ENCODE data around the gene SLC25A12.
"Not testable (repeated sequence)": the region's sequence is repeated elsewhere in the genome, so short reads cannot be mapped to it uniquely, and the experiment has no call there.

Gene SLC25A12

DNA sequence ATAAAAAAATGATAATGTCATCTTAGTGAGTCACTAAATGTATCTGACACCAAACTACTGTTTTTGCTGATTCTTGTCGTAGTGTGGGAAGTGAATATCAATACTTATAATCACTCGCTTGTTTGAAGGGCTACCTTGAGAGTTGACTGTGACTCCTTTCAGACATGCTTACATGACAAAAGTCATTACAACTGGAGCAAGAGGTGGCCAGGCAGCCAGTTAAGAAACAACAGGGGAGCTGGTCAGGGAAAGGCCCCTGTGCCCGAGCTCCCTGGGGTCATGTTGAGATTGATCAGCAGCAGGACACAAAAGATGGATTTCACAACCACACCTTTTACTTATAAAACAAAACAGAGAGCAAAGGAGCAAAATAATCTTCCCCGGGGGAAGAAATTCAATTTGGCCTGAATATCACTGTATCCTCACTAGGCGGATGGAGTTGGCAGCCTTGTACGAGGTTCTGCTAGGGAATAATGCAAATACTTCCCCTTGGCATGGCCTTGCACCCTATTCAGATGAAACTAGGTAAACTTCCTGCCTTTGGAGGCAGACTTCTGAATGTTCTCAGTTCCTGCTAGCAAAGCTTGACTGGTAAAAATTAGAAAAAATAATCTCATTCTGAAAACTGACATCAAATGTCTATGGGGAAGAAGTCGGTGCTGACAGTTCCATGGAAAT, 105.6 kb downstream of the SLC25A12 start:
- no peak for DNase-seq

- DNase-seq: no peak
Measured at GRCh38 chr2:171787333-171788072, 106.5 kb downstream of the SLC25A12 start.

DNA sequence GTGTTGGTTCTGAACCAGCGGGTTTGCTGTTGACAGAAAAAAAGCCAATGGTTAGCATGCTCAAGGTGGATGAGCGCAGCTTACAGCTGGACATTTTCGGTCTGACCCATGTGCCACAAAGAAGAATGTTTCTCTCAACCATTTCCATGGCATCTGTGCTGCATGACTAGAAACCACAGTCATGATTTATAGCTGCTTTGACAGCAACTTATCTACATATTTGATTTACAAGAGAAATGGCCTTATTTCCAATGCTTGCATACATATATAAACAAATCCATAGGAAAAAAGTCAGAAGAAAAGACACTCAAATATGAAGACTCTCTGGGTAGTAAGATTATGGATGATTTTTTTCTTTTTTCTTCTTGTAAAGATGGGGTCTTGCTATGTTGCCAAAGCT, 108.6 kb downstream of the SLC25A12 start:
- DNase-seq: no peak

DNA sequence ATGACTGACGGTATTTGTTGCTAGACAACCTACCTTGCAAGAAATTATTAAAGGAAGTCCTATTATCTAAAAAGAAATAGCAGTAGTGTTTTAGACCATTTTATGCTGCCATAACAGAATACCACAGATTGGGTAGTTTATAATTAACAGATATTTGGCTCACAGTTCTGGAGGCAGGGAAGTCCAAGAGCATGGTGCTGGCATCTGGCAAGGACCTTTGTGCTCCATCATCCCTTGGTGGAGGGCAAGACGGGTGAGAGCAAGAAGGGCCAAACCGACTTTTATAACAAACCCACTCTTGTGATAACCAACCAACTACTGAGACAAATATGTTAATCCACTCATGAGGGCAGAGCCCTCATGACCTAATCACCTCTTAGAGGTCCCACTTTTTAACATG, 115.5 kb downstream of the SLC25A12 start:
- no peak for DNase-seq

GRCh38 chr2:171774581-171774980, 119.5 kb downstream of the SLC25A12 start:
- DNase-seq: not testable (repeated sequence)

GRCh38 chr2:171772373-171772772, 121.7 kb downstream of the SLC25A12 start:
- no peak for DNase-seq

DNA sequence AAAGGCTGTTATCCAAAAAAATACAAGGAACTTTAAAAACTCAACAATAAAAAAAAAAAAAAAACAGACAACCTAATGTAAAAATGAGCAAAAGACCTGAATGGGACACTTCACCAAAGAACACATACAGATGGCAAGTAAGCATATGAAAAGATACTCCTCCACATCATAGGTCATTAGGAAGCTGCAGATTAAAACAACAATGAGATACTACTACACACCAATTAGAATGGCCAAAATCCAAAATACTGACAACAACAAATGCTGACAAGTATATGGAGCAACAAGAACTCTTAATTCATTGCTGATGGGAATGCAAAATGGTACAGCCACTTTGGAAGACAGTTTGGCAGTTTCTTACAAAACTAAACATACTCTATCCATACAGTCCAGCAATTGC, 122.6 kb downstream of the SLC25A12 start:
- no peak for DNase-seq

DNA sequence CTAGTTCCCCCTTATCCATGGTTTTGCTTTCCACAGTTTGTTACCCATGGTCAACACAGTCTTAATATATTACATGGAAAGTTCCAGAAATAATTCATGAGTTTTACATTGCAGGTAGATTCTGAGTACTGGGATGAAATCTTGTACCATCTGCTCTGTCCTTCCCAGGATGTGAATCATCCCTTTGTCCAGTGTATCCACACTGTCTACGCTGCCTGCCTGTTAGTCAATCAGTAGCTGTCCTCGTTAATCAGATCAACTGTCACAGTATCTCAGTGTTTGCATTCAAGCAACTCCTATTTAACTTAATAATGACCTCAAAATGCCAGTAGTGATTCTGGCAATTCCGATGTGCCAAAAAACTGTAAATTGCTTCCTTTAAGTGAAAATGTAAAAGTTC, 130.4 kb downstream of the SLC25A12 start:
- DNase-seq: no peak

DNA sequence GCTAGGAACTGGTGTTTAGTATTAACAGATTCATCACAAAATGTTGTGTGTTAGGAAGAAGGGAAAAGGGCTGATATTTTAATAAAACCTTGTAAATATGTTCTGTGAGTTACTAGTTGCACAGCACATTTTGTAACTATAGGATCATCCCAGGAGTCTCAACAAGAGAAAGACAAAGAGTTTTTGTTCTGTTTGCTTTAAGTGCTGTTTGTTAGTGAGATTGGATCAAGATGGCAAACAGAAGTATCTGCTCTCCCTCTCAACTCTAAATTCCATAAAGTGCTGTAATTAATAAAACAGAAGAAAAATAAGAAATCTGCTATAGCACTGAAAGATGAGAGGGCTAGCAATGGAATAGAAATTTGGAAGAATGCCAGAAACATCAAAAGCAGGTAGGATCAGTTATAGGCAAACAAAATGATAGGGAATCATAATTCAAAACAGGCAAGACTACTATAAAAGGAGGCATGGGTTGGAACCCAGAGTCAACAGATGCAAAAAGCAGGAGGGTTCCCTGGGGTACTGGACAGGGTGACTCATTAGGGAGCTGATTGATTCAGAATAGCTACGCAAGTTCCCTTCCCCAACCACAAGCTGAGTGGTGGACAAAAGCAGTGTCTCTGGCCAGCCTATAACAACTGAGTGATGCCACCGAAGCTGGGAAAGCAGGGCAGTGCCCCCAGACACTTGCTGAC, 131.0 kb downstream of the SLC25A12 start:
- DNase-seq: no peak

DNA sequence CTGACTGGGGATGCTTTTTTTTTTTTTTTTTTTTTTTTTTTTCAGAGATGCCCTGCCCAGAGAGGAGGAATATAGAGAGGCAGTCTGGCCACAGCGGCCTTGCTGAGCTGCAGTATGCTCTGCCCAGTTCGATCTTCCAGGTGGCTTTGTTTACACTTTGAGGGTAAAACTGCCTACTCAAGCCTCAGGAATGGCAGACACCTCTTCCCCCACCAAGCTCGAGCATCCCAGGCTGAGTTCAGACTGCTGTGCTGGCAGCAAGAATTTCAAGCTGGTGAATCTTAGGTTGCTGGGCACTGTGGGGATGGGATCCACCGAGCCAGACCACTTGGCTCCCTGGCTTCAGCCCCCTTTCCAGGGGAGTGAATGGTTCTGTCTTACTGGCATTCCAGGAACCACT, 132.9 kb downstream of the SLC25A12 start:
- not testable (repeated sequence) for DNase-seq

- DNase-seq: not testable (repeated sequence)
Measured at GRCh38 chr2:171758762-171759161, 135.3 kb downstream of the SLC25A12 start.

- DNase-seq: no peak
Measured at GRCh38 chr2:171754254-171754939, 139.6 kb downstream of the SLC25A12 start.

- peak; percentile 44 for DNase-seq
Measured at GRCh38 chr2:171747371-171747770, 146.7 kb downstream of the SLC25A12 start.

- DNase-seq: no peak
Measured at GRCh38 chr2:171745806-171746205, 148.2 kb downstream of the SLC25A12 start.

DNA sequence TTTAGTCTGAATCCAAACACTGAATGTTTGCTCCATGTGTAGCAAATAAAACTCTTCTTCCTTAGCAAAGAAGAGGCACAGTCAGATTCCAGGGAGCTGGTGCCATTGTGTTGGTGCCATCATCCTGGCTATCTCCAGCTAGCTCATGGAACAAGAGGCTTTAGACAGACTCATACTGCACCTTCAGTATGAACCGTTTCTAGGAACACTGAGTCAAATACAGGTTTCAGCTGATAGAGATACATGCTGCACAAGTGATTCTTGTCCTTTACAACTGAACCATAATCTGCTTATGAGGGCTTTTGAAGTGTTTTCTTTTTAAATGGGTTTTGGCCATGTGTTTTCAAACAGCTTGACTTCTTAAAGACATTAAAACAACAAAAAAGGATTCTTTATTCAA, 148.9 kb downstream of the SLC25A12 start:
- no peak for DNase-seq

GRCh38 chr2:171742760-171743159, 151.3 kb downstream of the SLC25A12 start:
- DNase-seq: no peak

DNA sequence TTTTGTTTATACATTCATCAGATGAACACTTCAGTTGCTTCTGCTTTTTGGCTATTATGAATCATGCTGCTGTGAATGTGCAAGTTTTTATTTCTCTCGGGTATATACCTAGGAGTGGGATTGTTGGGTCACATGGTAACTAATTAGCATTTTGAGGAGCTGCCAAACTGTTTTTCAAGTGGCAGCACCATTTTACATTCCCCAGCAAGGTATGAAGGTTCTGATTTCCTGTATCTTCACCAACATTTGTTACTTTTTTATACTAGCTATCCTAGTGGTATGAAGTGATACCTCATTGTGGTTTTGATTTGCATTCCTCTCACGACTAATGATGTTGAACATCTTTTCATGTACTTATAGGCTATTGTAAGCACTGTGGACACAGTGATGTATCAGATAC, 152.9 kb downstream of the SLC25A12 start:
- DNase-seq: no peak

DNA sequence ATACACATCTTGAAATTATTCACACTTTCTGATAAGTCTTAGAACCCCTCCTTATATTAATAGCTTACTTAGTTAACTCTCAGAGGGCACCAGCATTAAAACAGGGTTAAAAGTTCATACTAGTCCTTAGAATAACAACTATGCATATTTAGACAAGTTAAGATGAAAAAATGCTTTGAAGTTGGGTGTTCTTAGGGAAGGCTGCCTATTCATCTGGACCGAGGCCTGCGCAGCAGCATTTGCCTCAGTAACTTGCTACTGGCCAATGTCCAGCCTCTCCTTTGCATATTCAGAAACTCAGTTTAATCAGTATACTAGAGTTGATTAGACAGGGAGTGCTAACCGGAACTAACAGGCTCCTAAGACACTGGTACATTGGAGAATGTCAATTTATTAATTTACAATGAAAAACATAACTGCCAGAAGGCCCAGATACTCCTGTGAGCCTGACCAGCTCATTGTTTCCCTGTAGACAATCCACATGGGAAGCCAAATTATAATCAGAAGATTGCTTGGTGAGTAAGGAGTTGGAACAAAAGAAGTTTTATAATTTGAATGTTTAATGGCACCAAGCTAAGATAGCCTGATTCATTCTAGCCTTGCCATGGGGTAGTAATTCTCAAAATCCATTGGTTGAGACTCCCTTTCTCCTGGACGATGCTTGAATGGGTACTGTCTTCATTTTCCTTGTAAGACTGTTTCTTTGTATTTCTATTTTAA, 157.9 kb downstream of the SLC25A12 start:
- DNase-seq: no peak
